HG02852 (cell line): ENCODE data around the gene EPB41L2.
"Not testable (repeated sequence)": the region's sequence is repeated elsewhere in the genome, so short reads cannot be mapped to it uniquely, and the experiment has no call there.

ENCODE experiments used
- ATAC-seq: cut with Tn5 transposase; IDR thresholded peaks from one replicate; pipeline ENCODE4 v1.9.1; 2021; ENCODE audit warnings: mild to moderate bottlenecking, moderate library complexity; ENCODE audit not compliant: unreplicated experiment

EPB41L2 gene

GRCh38 chr6:131037194-131037897 is 25.7 kb downstream of the EPB41L2 start:
- ATAC-seq: no peak

DNA sequence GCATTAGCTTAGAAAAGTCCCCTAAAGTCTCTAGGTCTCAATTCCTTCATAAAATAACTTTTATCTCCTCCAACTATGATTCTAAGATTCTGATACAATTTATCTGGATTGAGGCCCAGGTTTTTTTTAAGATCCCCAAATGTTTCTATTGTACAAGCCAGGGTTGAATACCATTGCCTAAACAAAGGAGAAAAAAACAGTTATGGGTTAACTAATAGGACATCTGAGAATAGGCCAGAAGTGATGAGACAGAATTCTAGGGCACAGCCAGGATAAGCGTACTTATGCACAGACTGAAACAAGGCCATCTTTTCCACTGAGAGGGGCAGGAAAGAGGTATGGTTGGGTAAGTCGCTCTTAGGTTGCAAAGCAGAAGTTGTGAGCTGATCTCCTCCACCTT is 26.4 kb downstream of the EPB41L2 start:
- ATAC-seq: no peak

GRCh38 chr6:131036143-131036542 is 26.9 kb downstream of the EPB41L2 start:
- no peak for ATAC-seq

- ATAC-seq: no peak
Measured at GRCh38 chr6:131035582-131035981, 27.5 kb downstream of the EPB41L2 start.

DNA sequence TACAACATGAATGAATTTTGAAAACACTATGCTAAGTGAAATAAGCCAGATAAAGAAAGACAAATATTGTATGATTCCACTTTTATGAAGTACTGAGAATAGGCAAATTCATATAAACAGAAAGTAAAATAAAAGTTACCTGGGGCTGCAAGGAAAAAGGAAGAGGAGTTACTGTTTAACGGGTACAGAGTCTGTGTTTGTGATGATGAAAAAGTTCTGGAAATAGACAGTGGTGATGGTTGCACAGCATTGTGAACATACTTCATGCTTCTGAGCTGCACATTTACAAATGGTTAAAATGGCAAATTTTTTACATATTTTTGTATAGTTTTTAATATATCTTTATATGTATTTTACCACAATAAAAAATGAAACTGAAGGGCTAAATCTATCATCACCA is 29.4 kb downstream of the EPB41L2 start:
- no peak for ATAC-seq

- peak; percentile 99 for ATAC-seq
Measured at GRCh38 chr6:131029626-131030297, 33.3 kb downstream of the EPB41L2 start.

- ATAC-seq: no peak
Measured at GRCh38 chr6:131027326-131027725, 35.7 kb downstream of the EPB41L2 start.

DNA sequence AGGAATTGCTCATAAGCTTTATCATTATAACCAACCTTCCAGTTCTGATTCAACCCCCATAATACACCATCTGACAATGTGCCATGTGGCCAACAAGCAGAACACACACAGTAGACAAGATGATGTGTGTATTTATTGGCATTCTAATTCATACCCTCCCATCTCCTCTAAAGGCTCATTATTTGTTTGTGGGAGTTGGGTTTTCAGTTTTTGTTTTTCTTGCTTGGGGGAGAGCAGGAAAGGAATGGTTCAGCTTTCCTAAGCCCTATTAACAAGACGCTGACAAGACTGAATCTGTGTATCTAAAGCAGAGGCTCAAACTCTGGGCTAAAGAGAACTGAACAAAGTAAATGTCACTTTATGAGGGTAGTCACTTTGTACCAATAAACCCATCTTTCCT is 36.8 kb downstream of the EPB41L2 start:
- no peak for ATAC-seq

GRCh38 chr6:131024565-131024964 is 38.5 kb downstream of the EPB41L2 start:
- ATAC-seq: no peak

DNA sequence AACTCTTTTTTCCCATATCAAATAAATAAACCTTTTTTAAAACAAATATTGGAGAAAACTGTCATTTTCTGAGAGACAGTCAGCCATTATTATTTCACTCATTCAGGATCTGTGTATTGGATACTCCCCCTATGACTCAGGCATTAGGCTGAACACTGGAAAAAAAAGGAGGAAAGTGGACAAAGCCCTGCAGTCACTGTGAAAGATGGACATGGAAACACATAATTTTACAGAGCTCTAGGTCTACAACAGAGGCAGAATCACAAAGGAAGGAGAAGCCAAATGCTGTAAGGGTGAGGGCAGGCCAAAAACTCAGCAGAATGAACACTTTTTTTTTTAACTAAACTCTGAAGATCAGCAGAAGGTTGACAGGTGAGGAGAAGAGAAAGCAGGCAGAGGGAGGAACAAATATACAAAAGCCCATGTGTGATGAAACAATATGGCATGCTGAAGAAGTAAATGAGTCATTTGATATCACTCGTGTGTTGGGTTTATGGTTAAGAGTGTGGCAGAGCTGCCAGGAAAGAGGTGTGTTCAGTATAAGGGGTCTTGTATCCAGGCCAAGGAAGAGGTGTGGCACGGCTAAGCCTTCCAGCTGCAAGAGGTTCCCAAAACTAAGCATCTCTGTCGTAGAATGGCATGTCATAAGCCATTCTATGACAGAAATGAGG is 39.1 kb downstream of the EPB41L2 start:
- ATAC-seq: no peak

DNA sequence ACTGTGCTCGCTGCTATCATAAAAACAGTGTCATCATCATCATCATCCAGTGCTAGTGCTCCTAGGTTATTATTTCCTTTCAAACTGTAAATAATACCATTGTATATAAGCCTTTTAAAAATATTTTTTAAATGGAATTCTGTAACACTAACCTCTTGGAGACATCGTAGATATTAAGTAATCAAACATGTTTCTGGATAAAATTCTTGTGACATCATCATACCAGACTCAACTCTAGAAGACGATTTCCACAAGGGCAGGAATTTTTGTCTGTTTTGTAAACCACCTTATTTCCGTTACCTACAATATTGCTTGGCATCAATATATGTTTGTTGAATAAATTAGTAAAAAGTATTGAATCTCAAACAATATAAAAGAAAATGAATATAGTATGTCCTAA is 40.4 kb downstream of the EPB41L2 start:
- ATAC-seq: no peak

GRCh38 chr6:131017962-131018361 is 45.1 kb downstream of the EPB41L2 start:
- ATAC-seq: no peak

DNA sequence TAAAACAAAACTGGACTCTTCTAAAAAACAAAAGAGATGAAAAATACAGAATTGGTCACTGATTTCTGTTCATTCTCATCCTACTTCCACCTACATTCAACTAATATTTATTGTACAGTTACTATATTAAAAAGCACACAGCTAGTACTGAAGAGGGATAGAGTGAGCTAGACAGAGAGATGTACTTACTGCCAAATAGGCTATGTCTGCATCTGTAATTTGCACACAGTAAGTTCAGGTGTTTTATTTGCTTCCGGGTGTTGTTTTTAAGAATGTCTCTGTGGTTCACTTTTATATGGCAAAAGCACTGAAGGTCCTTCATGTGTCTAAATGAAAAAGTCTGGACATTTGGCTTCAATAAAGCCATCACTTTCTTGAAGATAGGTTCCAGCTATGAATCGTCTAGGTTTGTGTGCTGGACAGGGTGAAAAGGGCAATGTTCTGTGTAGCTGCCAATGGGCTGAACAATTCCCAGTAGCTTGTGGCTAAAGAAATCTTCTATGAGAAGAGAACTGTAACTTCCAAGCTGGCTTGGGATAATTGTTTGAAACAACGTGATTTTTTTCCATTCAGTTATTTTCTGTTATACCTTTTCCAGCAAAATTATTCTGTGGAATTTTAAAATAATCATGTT is 47.3 kb downstream of the EPB41L2 start:
- no peak for ATAC-seq

- no peak for ATAC-seq
Measured at GRCh38 chr6:131015025-131015591, 47.9 kb downstream of the EPB41L2 start.

- ATAC-seq: no peak
Measured at GRCh38 chr6:131014080-131014776, 48.8 kb downstream of the EPB41L2 start.

DNA sequence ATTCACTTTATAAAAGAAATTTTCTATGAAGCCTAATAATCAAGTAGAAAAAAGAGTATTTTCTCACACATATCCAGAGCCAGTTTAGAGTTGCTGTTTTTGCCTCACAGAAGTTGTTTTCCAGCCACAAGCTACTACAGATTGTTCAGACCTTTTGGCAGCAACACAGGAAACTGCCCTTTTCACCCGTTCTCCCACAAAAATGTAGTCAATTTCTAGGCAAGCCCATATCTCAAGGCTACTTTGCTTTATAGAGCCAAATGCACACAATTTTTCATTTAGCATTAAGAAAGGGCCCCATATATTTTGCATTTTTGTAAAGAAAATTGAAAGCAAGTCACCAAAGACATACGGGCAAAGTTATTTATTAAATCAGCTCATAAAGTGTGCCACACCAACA is 49.5 kb downstream of the EPB41L2 start:
- no peak for ATAC-seq

DNA sequence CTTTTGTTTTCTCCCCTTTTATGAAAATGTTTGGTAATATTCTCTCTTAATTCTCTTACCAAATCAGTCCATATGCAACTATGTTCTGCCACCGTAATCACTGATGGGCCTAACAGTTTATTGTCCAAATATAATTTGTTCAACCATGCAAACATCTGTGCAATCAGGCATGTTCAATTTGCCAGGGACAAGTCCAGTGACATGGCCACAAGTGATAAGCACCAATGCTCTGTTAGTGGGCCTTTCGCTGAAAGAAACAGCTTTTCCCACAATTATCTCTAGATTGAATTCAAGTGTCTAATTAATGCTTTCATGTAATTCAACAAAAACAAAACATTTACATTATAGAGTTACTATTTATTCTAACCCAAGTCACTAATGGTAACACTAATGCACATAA is 53.3 kb downstream of the EPB41L2 start:
- no peak for ATAC-seq

DNA sequence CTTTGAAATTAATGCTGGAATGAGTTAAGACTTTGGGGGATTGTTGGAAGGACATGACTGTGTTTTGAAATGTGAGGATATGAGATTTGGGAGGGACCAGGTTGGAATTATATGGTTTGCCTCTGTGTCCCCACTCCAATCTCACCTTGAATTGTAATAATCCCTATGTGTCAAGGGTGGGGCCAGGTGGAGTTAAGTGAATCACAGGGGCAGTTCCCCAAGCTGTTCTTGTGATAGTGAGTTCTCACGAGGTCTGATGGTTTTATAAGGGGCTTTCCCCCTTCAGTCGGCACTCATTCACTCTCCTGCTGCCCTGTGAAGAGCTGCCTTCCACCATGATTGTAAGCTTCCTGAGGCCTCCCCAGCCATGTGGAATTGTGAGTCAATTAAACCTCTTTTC is 54.1 kb downstream of the EPB41L2 start:
- not testable (repeated sequence) for ATAC-seq

GRCh38 chr6:131007964-131008363 is 55.1 kb downstream of the EPB41L2 start:
- not testable (repeated sequence) for ATAC-seq

DNA sequence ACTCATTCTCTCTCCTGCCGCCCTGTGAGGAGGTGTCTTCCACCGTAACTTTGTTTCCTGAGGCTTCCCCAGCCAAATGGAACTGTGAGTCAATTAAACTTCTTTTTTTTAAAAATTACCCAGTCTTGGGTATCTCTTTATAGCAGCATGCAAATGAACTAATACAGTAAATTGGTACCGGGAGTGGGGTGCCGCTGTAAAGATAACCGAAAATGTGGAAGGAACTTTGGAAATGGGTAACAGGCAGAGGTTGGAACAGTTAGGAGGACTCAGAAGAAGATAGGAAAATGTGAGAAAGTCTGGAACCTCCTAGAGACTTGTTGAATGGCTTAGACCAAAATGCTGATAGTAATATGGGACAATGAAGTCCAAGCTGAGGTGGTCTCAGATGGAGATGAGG is 55.8 kb downstream of the EPB41L2 start:
- no peak for ATAC-seq
